Gastrocnemius medialis (tissue), 4 donors: ENCODE data around the gene PPFIBP2. TPM values are rescaled to one million over a fixed set of nuclear protein-coding genes. Genes with fewer than 3 reads are reported as not detected.

Experiments
- ATAC-seq, 2 donors: fragments of 150-250 bp; one replicate each; pipeline ENCODE4 v1.9.1; 2016
- DNase-seq, 2 donors: peaks; one replicate each; pipeline ENCODE4 v3.0.0-alpha.2; 2019
- H3K27ac ChIP-seq, 4 donors: fragments of 200-600 bp; sonication (generic); 1 replicate in 1 of 4; 2 replicates in 3 of 4; pipeline ENCODE4 v1.5.1; 2016 to 2018; ENCODE audit warnings: mild to moderate bottlenecking in 2 of 4, moderate library complexity in 1 of 4
- H3K27me3 ChIP-seq, 3 donors: fragments of 200-600 bp; sonication (generic) in 2 of 3; 1 replicate in 1 of 3; 2 replicates in 2 of 3; pipeline versions ENCODE4 v1.5.1 to v1.6.0; 2016 to 2019; ENCODE audit warnings: mild to moderate bottlenecking in 1 of 3, moderate library complexity in 1 of 3
- H3K36me3 ChIP-seq, 2 donors: fragments of 200-600 bp; sonication (generic) in 1 of 2; one replicate each; pipeline ENCODE4 v1.5.1; 2017 to 2018
- H3K4me1 ChIP-seq, 2 donors: fragments of 200-600 bp; sonication (generic) in 1 of 2; one replicate each; pipeline ENCODE4 v1.5.1; 2016 to 2017; ENCODE audit warnings: mild to moderate bottlenecking in 2 of 2
- H3K4me3 ChIP-seq, 4 donors: fragments of 200-600 bp; sonication (generic) in 3 of 4; 1 replicate in 1 of 4; 2 replicates in 3 of 4; pipeline ENCODE4 v1.5.1; 2016 to 2019; ENCODE audit warnings: mild to moderate bottlenecking in 2 of 4
- H3K9me3 ChIP-seq, 3 donors: fragments of 200-600 bp; sonication (generic) in 2 of 3; 1 replicate in 1 of 3; 2 replicates in 2 of 3; pipeline ENCODE4 v1.5.1; 2016 to 2019
- CTCF ChIP-seq, 5 experiments: fragments of 450-650 bp in 3 of 5; fragments of 200-600 bp in 2 of 5; sonication (generic) in 2 of 5; IDR thresholded peaks in 4 of 5; conservative IDR thresholded peaks in 1 of 5; 1 replicate in 4 of 5; 2 replicates in 1 of 5; pipeline ENCODE4 v1.5.1; 2016 to 2019; ENCODE audit warnings: antibody characterized with exemption in 5 of 5, mild to moderate bottlenecking in 3 of 5, moderate library complexity in 3 of 5
- POLR2A ChIP-seq, 2 donors: fragments of 450-650 bp; IDR thresholded peaks; one replicate each; pipeline ENCODE4 v1.6.1; 2017; ENCODE audit warnings: antibody characterized with exemption in 2 of 2, mild to moderate bottlenecking in 2 of 2, moderate library complexity in 2 of 2
- in situ Hi-C, 4 donors: fragments of 200-750 bp; cut with MboI; loops; one replicate each; pipeline versions ENCODE4 v1.15.0 to v1.8.0; 2017; ENCODE audit warnings: low sequenced_read_pairs in 4 of 4
- intact Hi-C: fragments of 100-400 bp; cut with DNase I; formaldehyde crosslinking; loops from one replicate; pipeline ENCODE4 v1.15.1; 2023; ENCODE audit warnings: low total_unique reads
- total RNA-seq, 4 donors: library from RNA; depleted of rRNA; stranded (reverse); fragments of >200 nt; gene quantifications; one replicate each; pipeline versions ENCODE4 v1.1.0 to v1.2.3, GENCODE V29; 2016

PPFIBP2 gene
- total RNA-seq, 4 donors from 2014 or later: 10.5 to 33.5 (median 25.4) TPM

GRCh38 chr11:7485186-7486097 lies 28.4 kb upstream of the PPFIBP2 start, which contains the start of gene OLFML1:
TSS of gene OLFML1 (plus strand) at chr11:7485506. CDS start at chr11:7485876, 370 bp downstream.
- intact Hi-C loops: no loop called here
- H3K27me3 ChIP-seq: no peaks in the 10 kb centered on the region
- DNase-seq (peak in 1 of 2 donors; percentile 14), ATAC-seq (peak; percentile 21 to 33)
- H3K4me3 ChIP-seq: peak within 1 kb of the TSS; percentile 12 to 42 (median 35)
- no peaks in the 10 kb centered on the region for H3K9me3 ChIP-seq
- in situ Hi-C loops: no loop called here
- peak within 1 kb of the TSS; percentile 6 to 60 (median 29) for H3K27ac ChIP-seq
- H3K36me3 ChIP-seq: no peaks in the 10 kb centered on the region
- TF ChIP-seq POLR2A (IDR thresholded peaks at IDR 0.05) (no peak), CTCF (IDR thresholded peaks at IDR 0.05 in 4 of 5, conservative IDR thresholded peaks at IDR 0.05 in 1 of 5) (no peak)
- peaks cover 0 to 3% of the 10 kb centered on the region in 2 donors for H3K4me1 ChIP-seq

GRCh38 chr11:7486098-7486780 lies 27.6 kb upstream of the PPFIBP2 start:
- in situ Hi-C loops: no loop called here
- no peaks in the 10 kb centered on the region for H3K36me3 ChIP-seq
- H3K27me3 ChIP-seq: no peaks in the 10 kb centered on the region
- no peaks in the 10 kb centered on the region for H3K9me3 ChIP-seq
- no peak for DNase-seq
- peak overlapping the region in 2 of 4 donors; percentile 6 to 60 for H3K27ac ChIP-seq
- peaks cover 0 to 3% of the 10 kb centered on the region in 2 donors for H3K4me1 ChIP-seq
- TF ChIP-seq POLR2A (IDR thresholded peaks at IDR 0.05) (no peak), CTCF (IDR thresholded peaks at IDR 0.05 in 4 of 5, conservative IDR thresholded peaks at IDR 0.05 in 1 of 5) (no peak)
- H3K4me3 ChIP-seq: peak overlapping the region in 3 of 4 donors; percentile 33 to 42 (median 37)
- no peak for ATAC-seq
- intact Hi-C loops: no loop called here

GRCh38 chr11:7486781-7487140 lies 27.0 kb upstream of the PPFIBP2 start:
- in situ Hi-C loops: no loop called here
- Histone ChIP-seq H3K4me1 (peaks cover 0 to 3% of the 10 kb centered on the region in 2 donors), H3K36me3 (no peaks in the 10 kb centered on the region), H3K9me3 (no peaks in the 10 kb centered on the region), H3K27me3 (no peaks in the 10 kb centered on the region), H3K4me3 (peak overlapping the region in 2 of 4 donors; percentile 9 to 42), H3K27ac (no peak overlapping the region)
- no peak for ATAC-seq
- TF ChIP-seq CTCF (IDR thresholded peaks at IDR 0.05 in 4 of 5, conservative IDR thresholded peaks at IDR 0.05 in 1 of 5): no peak
- TF ChIP-seq POLR2A (IDR thresholded peaks at IDR 0.05): no peak
- intact Hi-C loops: no loop called here
- DNase-seq: no peak

- no peaks in the 10 kb centered on the region for H3K27me3 ChIP-seq
- H3K27ac ChIP-seq: no peak overlapping the region
- no peaks in the 10 kb centered on the region for H3K9me3 ChIP-seq
- TF ChIP-seq CTCF (IDR thresholded peaks at IDR 0.05 in 4 of 5, conservative IDR thresholded peaks at IDR 0.05 in 1 of 5): no peak
- TF ChIP-seq POLR2A (IDR thresholded peaks at IDR 0.05): no peak
- in situ Hi-C loops (no loop called here), intact Hi-C loops (no loop called here)
- H3K36me3 ChIP-seq: no peaks in the 10 kb centered on the region
- ATAC-seq (no peak), DNase-seq (no peak)
- H3K4me3 ChIP-seq: peak overlapping the region in 1 of 4 donors; percentile 42
- peaks cover 0 to 3% of the 10 kb centered on the region in 2 donors for H3K4me1 ChIP-seq
Measured at GRCh38 chr11:7487360-7487759, 26.4 kb upstream of the PPFIBP2 start.
